ENCODE results near the gene OSBPL6.
"Not testable (repeated sequence)": the region's sequence is repeated elsewhere in the genome, so short reads cannot be mapped to it uniquely, and the experiment has no call there.

Gene OSBPL6

DNA sequence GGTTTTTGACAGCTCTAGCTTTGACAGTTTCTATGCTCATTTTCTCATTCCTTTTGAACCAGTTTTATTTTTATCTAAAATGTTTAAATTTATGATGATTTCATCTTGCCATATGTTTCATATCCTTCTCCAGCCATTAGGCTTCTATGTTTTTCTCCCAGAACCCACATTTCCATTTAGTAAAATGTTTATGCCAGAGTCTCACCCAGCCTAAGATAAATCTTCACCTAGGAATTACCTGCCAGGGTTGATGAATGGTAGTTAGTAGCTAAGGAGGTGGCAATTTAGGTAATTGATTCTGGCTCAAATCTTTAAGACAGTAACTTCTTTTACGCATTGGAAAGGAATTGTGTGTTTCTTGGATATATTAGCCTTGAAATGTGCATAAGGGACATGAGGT lies 173.0 kb downstream of the OSBPL6 start:
- DNase-seq: no peak

- no peak for DNase-seq
These were observed 180.6 kb downstream of the OSBPL6 start for GRCh38 chr2:178374865-178375264.

DNA sequence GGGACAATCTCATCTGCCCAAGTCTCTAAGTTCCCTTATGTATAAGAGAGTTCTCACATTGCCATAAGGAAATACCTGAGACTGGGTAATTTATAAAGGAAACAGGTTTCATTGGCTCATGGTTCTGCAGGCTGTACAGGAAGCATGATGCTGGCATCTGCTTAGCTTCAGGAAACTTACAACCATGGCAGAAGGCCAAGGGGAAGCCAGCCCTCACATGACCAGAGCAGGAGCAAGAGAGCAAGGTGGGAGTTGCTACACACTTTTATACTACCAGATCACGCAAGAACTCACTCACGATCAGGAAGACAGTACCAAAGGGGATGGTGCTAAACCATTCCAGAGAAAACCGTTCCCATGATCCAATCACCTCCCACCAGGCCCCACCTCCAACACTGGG lies 182.7 kb downstream of the OSBPL6 start:
- no peak for DNase-seq

- DNase-seq: no peak
These were observed 185.1 kb downstream of the OSBPL6 start for GRCh38 chr2:178379162-178380004.

- no peak for DNase-seq
These were observed 186.5 kb downstream of the OSBPL6 start for GRCh38 chr2:178380763-178381162.

DNA sequence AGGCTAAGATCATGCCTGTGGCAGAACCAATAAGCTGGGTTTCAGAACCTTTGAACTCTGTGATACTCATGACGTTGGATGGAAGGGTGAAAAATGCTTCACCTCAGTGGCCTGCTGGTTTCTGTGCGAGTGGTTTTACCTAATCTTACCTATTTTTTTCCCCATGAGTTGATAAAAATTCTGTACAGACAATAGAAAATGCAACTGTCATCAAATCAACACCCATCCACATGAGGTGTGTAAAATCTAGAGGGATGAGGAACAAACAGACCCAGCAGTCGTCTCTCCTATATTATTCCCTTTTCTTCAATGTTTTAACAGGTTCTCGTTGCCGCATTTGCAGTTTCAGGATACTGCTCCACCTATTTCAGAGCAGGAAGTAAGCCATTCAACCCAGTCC lies 189.4 kb downstream of the OSBPL6 start:
- no peak for DNase-seq

DNA sequence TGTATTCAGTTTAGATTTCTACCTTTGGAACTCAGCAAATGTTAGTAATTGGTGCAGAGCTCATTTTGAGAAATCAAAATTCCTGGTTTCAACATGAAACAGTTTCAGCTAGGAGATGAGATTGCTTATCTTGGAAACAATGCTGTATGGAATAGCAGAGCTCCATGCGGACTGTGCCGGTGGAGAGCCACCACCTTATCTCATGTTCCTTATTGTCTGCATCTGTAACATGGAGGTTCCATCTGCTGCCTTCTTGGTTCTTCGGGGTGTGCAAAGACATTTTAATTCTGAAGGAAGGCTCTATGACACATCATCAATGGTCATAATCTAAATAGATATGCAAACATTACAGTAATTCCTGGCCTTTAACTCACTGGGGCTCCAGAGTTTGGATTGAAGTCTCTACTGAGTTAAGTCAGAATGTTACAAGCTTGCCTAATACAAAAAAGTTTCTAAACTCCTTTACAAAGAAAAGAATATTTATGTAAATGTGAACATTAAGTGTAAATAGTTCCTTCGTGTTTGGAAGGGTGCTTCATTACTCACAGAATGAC lies 191.4 kb downstream of the OSBPL6 start:
- DNase-seq: no peak

DNA sequence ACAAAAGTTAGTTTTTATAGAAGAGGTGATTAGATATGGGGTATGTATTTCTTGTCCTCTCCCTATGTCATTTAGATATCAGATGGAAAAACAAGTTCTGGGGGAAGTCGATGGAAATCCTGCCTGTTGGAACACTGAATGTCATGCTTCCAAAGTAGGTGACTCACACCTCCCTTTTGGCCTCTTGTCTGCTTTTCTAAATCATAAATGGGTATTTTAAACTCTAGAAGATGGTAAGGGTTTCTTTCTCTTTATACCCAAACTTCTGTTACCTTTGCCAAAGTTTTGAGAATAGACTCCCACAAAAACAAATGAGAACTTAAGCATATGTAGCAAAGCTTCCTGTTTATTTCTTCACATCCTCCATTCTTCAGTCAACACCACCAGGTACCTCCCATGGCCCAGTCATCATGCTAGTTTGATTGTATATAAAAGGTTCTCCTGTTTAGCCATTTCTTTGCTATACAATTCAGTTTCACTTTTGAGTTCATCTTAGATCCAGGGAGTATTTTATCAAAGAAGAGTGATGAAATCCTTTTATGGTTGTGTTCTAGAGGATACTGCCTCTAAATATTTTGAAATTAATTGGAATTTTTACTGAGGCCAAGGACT lies 192.8 kb downstream of the OSBPL6 start:
- DNase-seq: no peak

DNA sequence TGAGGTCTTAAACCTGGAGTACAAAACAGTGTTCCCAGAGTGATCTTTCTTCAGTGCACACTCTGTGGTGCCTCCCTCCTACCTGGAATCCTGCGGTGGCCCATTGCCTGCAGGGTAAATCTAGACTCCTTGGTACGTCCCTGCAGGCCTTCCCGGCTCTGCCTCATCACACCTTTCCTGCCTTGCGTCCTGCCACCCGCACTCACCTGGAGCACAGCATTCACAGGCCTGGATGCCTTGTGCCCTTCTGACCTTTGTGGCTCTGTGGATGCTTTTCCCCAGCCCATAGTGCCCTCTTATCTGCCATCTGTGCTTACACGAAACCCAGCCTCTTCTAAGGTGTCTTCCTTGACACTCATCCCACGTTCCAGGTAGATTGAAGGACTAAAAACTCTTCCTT lies 194.0 kb downstream of the OSBPL6 start:
- no peak for DNase-seq

DNA sequence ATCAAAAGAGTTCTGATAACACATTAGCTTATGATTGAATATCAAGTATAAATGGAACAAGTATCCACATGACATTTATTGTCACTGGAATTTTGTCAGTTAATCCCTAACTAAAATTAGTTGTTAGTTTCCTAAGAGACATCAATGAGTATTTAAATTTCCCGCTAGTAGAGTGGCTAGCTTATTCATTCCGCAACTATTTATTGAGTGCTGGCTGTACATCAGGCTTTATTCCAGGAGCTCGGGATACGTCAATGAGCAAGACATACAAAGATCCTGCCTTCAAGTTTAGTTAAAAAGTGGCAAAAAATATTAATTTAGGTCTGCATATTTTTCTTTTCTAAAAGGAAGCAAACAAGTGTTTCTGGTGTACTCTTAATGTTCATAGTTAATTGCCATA lies 197.4 kb downstream of the OSBPL6 start:
- DNase-seq: no peak

DNA sequence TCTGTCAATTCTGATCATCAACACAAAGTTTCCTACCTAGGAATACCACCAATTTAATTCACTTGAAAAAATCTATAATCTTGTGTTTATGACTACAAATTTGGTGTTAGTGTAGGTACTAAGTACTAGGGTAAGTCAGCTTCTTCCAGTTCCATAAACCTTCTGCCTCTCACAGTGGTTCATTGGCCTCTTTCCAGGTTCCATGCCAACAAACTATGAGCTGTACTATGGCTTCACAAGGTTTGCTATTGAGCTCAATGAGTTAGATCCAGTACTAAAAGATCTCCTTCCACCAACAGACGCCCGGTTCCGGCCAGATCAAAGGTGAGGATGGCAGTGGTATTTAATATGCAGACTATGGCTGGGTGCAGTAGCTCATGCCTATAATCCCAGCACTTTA lies 197.9 kb downstream of the OSBPL6 start:
- no peak for DNase-seq

GRCh38 chr2:178394859-178395258 lies 200.5 kb downstream of the OSBPL6 start:
- DNase-seq: no peak

DNA sequence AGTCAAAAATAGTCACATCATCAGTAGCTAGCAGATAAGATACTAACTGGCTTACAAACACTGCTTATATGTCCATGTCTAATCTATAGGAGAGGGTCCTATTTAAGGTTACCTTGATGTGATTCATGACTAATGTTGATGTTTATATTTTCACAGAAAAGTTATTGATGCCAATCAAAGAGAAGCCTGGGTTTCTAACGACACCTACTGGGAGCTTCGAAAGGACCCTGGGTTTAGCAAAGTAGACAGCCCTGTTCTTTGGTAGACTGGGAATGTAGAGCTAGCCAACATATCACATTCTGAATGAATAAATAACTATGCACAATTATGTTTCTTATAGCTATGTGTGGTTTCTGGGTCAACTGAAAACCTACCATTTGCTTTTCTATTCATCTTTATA lies 201.0 kb downstream of the OSBPL6 start:
- DNase-seq: no peak

GRCh38 chr2:178395941-178396570 lies 201.7 kb downstream of the OSBPL6 start:
- DNase-seq: no peak

DNA sequence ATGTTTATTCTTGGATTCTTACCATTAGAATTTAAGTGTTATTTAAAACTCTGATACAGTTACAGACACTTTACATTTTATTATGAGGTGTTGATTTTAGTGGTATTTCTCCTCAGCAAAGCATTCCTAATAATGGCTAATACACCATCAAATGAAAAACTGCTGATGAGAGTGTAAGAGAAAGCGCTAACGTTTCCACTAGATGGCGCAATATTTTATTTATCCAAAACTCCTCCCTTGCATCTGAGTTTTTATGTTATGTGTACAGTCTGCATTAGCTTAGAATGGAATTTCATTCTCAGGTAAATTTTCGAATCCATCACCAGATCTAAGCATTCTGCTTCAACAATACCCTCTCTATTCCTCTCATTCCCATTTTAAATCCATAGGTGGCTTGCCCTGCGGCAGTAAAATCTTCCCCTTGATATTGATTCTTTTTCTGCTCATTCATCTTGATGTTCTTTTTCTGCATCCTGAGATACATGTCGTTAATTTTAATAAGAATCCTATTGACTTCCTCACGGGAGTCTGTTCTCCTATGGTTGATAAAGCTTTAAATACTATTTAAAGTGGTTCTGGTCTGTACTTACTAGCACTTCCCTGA lies 202.8 kb downstream of the OSBPL6 start:
- no peak for DNase-seq

DNA sequence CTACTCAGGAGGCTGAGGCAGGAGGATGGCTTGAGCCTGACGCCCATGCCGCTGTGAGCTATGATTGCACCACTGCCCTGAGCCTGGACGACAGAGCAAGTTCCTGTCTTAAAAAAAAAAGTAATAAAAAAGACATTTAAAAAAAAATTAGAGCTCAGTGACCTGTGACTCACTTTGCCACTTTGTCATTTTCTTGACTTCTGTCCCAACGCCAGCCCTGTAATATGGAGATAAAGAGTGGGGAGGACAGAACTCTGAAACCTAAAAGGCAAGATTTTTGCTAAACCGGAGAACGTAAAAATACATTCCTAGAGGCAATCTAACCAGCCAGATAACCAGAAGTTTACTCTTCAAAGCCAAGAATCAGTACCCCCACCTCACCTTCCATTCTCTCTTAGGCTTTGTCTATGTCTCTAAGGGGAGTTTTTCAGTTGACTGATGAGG lies 207.7 kb downstream of the OSBPL6 start:
- DNase-seq: no peak

DNA sequence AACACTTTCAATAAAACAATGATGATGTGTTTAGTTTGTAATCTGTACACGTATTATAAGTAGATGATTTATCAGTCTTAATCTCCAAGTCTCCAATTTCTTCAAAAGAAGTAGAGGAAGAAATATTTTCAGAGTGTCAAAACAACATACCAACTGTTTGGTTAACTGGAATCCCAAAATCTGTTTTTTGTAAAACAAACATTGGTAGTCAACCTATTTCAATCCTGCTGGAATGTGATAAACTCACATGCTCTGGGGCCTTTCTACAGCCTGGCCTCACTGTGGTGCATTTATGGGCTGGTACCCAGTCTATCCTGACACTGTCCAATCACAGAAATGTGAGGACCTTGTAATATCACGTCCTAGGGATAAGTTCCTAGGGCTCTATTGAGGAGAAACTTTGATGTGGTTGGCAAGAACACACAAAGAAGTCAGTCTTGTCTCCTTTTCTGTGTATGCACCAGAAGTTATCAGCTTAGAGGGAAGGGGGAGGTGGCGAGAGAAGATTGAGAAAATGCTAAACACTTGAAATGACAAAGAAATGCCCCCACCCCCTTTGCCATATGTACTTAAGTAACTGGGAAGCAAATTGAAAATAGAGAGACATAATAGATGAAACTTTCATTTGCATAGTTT lies 209.5 kb downstream of the OSBPL6 start:
- no peak for DNase-seq

DNA sequence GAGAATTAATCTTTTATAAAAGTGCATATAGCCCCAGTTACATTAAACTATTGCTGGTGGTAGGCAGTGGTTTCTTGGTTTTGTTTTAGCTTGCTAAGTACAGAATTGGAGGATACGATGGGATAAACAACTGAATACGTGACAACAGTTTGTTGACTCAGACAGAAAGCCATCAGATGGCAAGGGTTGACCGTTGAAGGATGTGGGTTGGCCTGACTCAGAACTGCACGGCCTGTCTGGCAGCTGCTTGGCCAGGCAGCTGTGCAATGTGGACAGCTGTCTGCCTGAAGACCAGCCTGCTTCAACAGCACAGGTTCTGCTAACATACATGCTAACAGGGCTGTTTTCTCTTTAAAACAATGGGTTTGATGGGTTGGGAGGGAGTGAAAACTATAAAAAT lies 210.1 kb downstream of the OSBPL6 start:
- no peak for DNase-seq

DNA sequence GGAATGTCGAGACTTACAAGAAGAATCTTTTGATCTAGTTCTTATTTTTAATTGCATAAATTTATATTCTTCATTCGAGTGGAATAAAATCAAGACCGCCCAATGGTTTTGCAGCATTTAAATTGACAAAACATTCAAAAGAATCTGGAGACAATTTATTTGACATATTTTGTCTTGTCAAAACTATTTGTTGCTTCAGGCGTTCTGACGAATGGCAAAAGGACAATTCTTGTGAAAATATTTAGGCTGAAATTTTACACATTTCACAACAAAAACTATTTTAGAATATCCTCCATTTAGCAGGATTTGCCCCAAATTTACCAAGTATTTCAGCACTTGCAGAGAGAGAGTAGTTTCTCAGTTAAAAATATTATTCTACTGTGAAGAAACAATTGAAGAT lies 214.9 kb downstream of the OSBPL6 start:
- no peak for DNase-seq

GRCh38 chr2:178412047-178412446 lies 217.7 kb downstream of the OSBPL6 start:
- DNase-seq: no peak

- not testable (repeated sequence) for DNase-seq
These were observed 218.1 kb downstream of the OSBPL6 start for GRCh38 chr2:178412453-178412852.

- DNase-seq: peak; percentile 24 to 59 (median 46)
These were observed 219.4 kb downstream of the OSBPL6 start for GRCh38 chr2:178413472-178414265.
